Memory B cell (primary cell): ENCODE data around the gene B4GAT1.
"Not testable (repeated sequence)": the region's sequence is repeated elsewhere in the genome, so short reads cannot be mapped to it uniquely, and the experiment has no call there.

Source experiments
- ATAC-seq: fragments of 150-1000 bp; cut with Tn5 transposase; 2 replicates; pipeline ENCODE4 v1.10.0; 2021; ENCODE audit warnings: low read depth, mild to moderate bottlenecking, moderate library complexity
- DNase-seq, 2 donors: peaks; one replicate each; pipeline ENCODE4 v3.0.0; 2022; ENCODE audit warnings: low spot score in 2 of 2
- H3K27ac Mint-ChIP-seq: one replicate; pipeline ENCODE4 v1.8.0; 2022; ENCODE audit warnings: mild to moderate bottlenecking, moderate library complexity, mixed read lengths
- H3K27me3 Mint-ChIP-seq: one replicate; pipeline ENCODE4 v1.8.0; 2022; ENCODE audit warnings: mixed read lengths
- H3K36me3 Mint-ChIP-seq: one replicate; pipeline ENCODE4 v1.8.0; 2022; ENCODE audit warnings: mild to moderate bottlenecking, mixed read lengths
- H3K4me1 Mint-ChIP-seq: one replicate; pipeline ENCODE4 v1.8.0; 2022; ENCODE audit warnings: mixed read lengths
- H3K4me3 Mint-ChIP-seq: one replicate; pipeline ENCODE4 v1.8.0; 2022; ENCODE audit warnings: mild to moderate bottlenecking, moderate library complexity, mixed read lengths
- H3K9me3 Mint-ChIP-seq: one replicate; pipeline ENCODE4 v1.8.0; 2022; ENCODE audit warnings: mixed read lengths

The B4GAT1 gene

GRCh38 chr11:66327171-66328030, 20.0 kb downstream of the B4GAT1 start:
- Mint-ChIP-seq H3K4me1 (peaks cover 20% of the 10 kb centered on the region), H3K4me3 (no peak overlapping the region), H3K27ac (no peak overlapping the region), H3K27me3 (peaks cover 4% of the 10 kb centered on the region), H3K9me3 (no peaks in the 10 kb centered on the region), H3K36me3 (no peaks in the 10 kb centered on the region)
- no peak for DNase-seq
- ATAC-seq: no peak

DNA sequence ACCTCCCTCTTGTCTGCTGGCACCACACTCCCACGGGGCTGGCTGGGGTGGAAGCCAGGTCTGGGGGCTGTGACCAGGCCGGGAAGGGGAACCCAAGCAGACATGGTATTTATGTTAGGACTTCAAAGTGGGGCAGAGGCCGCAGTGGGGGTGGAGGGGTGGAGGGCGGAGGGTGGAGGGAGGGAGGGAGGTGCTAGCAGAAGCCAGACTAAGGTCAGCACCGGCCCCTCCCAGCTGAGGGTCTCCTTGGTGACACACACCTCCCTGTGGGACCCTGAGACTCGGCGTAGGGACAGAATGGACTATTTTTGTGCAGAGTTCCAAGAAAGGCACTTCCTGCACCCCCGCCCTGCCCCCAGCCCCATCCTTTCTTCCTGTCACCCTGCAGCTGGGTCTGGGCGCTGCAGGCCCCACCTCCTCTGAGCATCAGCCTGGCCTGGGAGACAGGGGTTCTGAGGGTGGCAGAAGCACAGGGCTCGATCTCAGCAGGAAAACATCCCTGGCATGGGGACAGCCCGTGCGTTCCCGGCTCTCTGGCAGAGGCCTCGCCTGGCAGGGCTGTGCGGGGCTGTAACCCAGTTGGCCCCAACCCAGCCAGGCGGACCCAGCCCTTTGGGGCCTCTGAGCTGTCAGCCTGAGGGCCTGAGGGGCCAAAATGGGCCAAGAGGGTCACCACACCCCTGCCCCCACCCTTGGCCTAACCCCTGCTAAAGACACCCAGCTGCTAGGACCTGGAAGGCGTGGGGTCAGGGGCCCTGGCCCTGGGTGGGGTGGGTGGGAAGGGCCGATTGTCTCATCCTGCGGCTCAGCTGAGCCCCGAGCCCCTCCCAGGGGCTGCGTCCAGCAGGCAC, 20.9 kb downstream of the B4GAT1 start:
- Mint-ChIP-seq H3K36me3 (no peaks in the 10 kb centered on the region), H3K4me1 (peaks cover 20% of the 10 kb centered on the region), H3K27me3 (peaks cover 4% of the 10 kb centered on the region), H3K4me3 (no peak overlapping the region), H3K9me3 (no peaks in the 10 kb centered on the region), H3K27ac (no peak overlapping the region)
- DNase-seq (no peak), ATAC-seq (no peak)

DNA sequence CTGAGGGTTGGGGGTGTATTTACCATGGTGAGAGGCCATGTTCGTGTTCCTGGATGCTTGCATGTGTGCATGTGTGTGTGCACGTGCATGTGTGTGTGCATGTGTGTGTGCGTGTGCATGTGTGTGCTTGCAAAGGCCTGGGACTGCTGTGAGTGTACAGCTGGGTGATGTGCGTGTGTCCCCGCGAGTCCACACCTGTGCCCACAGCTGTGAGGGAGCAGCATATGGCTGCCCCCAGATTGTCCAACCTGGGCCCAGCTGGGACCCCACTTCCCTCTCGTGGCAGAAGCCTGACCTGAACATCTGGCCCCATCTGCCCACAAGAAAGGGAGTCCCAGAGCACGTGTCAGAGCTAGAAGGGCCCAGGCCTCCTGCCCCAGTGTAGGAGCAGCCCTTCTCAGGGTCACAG, 22.2 kb downstream of the B4GAT1 start:
- peaks cover 20% of the 10 kb centered on the region for H3K4me1 Mint-ChIP-seq
- H3K4me3 Mint-ChIP-seq: no peak overlapping the region
- DNase-seq: no peak
- no peaks in the 10 kb centered on the region for H3K9me3 Mint-ChIP-seq
- ATAC-seq: no peak
- peaks cover 4% of the 10 kb centered on the region for H3K27me3 Mint-ChIP-seq
- H3K36me3 Mint-ChIP-seq: no peaks in the 10 kb centered on the region
- H3K27ac Mint-ChIP-seq: no peak overlapping the region

DNA sequence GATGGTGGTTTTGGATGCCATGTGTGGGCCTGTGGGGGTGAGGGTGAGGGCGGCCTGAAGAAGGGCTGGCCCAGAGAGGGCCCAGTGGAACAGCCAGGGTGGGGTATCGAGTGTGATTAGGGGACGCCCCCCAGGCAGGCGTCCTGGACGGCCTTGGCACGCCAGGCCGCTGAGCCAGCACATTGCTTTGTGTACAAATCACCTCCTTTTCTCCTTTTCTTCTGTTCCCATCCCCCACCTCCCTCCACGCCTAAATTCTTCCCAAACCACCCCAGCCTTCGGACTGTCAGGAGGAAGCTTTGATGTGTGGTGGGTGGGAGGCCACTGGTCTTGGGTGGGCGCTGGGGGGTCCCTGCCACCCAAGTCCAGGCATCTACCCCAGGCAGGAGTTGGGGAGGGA, 22.8 kb downstream of the B4GAT1 start:
- no peaks in the 10 kb centered on the region for H3K36me3 Mint-ChIP-seq
- no peak overlapping the region for H3K27ac Mint-ChIP-seq
- no peak overlapping the region for H3K4me3 Mint-ChIP-seq
- ATAC-seq: no peak
- H3K9me3 Mint-ChIP-seq: no peaks in the 10 kb centered on the region
- H3K27me3 Mint-ChIP-seq: peaks cover 2% of the 10 kb centered on the region
- no peak for DNase-seq
- H3K4me1 Mint-ChIP-seq: peaks cover 20% of the 10 kb centered on the region

- H3K27ac Mint-ChIP-seq: no peak overlapping the region
- ATAC-seq (no peak), DNase-seq (no peak)
- no peak overlapping the region for H3K4me3 Mint-ChIP-seq
- peaks cover 2% of the 10 kb centered on the region for H3K27me3 Mint-ChIP-seq
- no peaks in the 10 kb centered on the region for H3K36me3 Mint-ChIP-seq
- H3K4me1 Mint-ChIP-seq: peaks cover 26% of the 10 kb centered on the region
- H3K9me3 Mint-ChIP-seq: no peaks in the 10 kb centered on the region
Observed at GRCh38 chr11:66323684-66324083, 23.7 kb downstream of the B4GAT1 start.

- H3K36me3 Mint-ChIP-seq: no peaks in the 10 kb centered on the region
- ATAC-seq: no peak
- H3K4me1 Mint-ChIP-seq: peaks cover 28% of the 10 kb centered on the region
- H3K4me3 Mint-ChIP-seq: no peak overlapping the region
- DNase-seq: no peak
- H3K27ac Mint-ChIP-seq: no peak overlapping the region
- H3K27me3 Mint-ChIP-seq: peaks cover 2% of the 10 kb centered on the region
- no peaks in the 10 kb centered on the region for H3K9me3 Mint-ChIP-seq
Observed at GRCh38 chr11:66322732-66323427, 24.5 kb downstream of the B4GAT1 start.

GRCh38 chr11:66321606-66322005, 25.8 kb downstream of the B4GAT1 start:
- ATAC-seq (no peak), DNase-seq (no peak)
- Mint-ChIP-seq H3K4me1 (peaks cover 28% of the 10 kb centered on the region), H3K27ac (no peak overlapping the region), H3K4me3 (no peak overlapping the region), H3K36me3 (no peaks in the 10 kb centered on the region), H3K27me3 (no peaks in the 10 kb centered on the region), H3K9me3 (no peaks in the 10 kb centered on the region)

DNA sequence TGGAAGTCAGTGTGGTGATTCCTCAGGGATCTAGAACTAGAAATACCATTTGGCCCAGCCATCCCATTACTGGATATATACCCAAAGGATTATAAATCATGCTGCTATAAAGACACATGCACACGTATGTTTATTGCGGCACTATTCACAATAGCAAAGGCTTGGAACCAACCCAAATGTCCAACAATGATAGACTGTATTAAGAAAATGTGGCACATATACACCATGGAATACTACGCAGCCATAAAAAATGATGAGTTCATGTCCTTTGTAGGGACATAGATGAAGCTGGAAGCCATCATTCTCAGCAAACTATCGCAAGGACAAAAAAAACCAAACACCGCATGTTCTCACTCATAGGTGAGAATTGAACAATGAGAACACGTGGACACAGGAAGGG, 26.7 kb downstream of the B4GAT1 start:
- H3K27ac Mint-ChIP-seq, H3K36me3 Mint-ChIP-seq, H3K27me3 Mint-ChIP-seq, H3K4me3 Mint-ChIP-seq, ATAC-seq, H3K9me3 Mint-ChIP-seq, DNase-seq: not testable (repeated sequence)
- peaks cover 24% of the 10 kb centered on the region for H3K4me1 Mint-ChIP-seq

- H3K9me3 Mint-ChIP-seq, H3K27ac Mint-ChIP-seq, DNase-seq, ATAC-seq, H3K4me3 Mint-ChIP-seq, H3K27me3 Mint-ChIP-seq, H3K36me3 Mint-ChIP-seq: not testable (repeated sequence)
- H3K4me1 Mint-ChIP-seq: peaks cover 24% of the 10 kb centered on the region
Observed at GRCh38 chr11:66320289-66320688, 27.1 kb downstream of the B4GAT1 start.

DNA sequence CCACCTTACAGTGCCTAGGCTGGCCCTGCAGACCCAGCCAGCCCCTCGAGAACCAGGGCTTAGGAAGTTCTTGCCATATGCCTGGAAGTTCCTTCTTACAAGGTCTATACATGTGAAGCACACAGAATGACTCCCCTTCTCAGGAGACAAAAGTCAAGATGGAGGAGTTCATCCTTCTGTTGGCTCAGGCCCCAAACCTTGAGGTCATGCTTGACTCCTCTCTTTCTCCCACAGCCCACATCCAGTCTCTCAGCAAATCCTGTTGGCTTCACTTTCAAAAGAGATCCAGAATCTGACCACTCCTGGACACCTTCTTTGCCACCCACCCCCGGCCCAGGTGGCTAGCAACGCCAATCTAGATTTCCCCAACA, 28.8 kb downstream of the B4GAT1 start:
- Mint-ChIP-seq H3K4me3 (peak overlapping the region; percentile 37), H3K27me3 (no peaks in the 10 kb centered on the region), H3K4me1 (peaks cover 27% of the 10 kb centered on the region), H3K36me3 (no peaks in the 10 kb centered on the region), H3K27ac (peak overlapping the region; percentile 92), H3K9me3 (no peaks in the 10 kb centered on the region)
- DNase-seq: no peak
- no peak for ATAC-seq

DNA sequence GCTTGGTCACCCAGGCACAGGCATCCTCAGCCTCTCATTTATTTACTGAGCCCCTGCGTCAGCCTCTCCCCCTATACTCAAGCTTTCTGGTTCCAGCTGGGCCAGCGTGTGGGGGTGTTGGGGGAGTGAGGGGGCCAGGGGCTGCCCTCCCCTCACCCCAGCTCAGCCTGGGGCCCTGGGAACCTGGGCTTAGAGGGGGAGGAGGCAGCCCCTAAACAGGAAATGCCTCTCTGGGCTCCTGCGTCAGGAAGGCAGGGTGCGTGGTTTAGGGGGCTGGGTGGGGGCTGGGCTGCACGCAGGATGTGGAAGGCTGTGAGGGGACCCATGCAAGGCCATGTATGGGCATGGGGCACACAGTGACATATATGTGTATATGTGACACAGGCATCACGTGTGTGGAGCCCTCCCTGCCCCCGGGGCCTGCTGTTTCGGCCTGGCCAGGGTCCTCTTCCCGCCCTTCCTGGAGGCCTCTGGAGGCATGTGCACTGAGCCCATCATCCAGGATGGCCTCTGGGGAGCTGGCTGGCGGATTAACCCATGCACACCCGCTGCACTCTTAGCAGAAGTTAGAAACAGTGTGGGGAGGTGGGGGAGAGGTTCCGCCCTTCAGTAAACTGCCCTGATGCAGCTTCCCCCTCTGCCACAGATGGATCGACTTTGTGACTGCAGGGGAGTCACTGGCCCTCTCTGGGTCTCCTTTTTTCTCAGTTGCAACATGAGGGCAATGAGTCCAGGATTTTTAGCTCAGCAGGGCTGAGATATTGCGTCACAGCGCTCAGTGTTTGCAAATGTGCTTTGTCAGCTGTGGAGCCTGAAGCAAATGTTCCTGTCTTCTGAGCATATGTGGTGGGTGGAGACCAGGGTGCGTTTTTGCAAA, 29.5 kb downstream of the B4GAT1 start:
- Mint-ChIP-seq H3K27ac (peak overlapping the region; percentile 92), H3K27me3 (no peaks in the 10 kb centered on the region), H3K4me1 (peaks cover 24% of the 10 kb centered on the region), H3K36me3 (no peaks in the 10 kb centered on the region), H3K4me3 (peak overlapping the region; percentile 72), H3K9me3 (no peaks in the 10 kb centered on the region)
- DNase-seq (no peak), ATAC-seq (peak; percentile 78)

DNA sequence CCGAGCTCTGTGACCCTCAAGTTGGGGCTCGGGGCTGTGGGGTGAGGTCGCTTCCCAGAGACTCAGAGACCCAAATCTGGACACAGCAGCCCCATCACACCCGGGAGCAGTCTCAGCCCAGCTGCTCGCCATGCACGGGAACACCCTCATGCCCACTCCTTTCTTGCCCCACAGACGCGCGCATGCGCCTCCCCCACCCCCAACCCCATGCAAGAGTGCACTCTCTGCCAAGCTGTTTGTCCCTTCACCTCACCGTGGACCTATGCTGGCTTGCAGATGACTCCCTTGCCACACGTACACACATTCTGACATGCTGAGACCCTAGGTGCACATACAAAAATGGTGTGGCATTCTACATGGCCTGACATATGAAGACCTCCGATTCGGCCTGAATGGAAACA, 30.1 kb downstream of the B4GAT1 start:
- peak overlapping the region; percentile 72 for H3K4me3 Mint-ChIP-seq
- DNase-seq (peak; percentile 31 to 44), ATAC-seq (peak; percentile 6)
- peak overlapping the region; percentile 92 for H3K27ac Mint-ChIP-seq
- H3K36me3 Mint-ChIP-seq: no peaks in the 10 kb centered on the region
- H3K9me3 Mint-ChIP-seq: no peaks in the 10 kb centered on the region
- peaks cover 24% of the 10 kb centered on the region for H3K4me1 Mint-ChIP-seq
- no peaks in the 10 kb centered on the region for H3K27me3 Mint-ChIP-seq

DNA sequence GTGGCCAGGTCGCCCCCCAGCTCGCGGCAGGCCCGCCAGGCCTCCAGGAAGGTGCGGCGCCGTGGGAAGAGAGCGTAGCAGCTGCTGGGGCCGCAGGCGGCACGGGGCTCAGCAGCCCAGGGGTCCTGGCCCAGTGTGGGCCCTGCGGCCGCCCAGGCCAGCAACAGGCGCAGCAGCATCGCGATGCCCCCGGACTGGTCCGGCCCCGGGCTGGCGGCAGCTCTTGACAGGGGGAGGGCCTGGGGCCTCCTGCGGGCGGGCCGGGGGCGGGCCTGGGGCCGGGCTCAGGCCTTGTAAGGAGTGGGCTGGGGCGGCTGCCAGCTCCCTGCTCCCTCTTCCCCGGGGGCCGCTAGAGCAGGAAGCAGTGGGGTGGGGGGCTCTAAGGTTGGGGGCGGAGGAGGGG, 30.6 kb downstream of the B4GAT1 start, which contains the start of gene CD248:
Gene CD248 (minus strand): TSS at position 196 of the 403 bp plus-strand sequence. CDS start 17 bp downstream, at position 179.
- Mint-ChIP-seq H3K4me1 (peaks cover 24% of the 10 kb centered on the region), H3K9me3 (no peaks in the 10 kb centered on the region), H3K27ac (peak within 1 kb of the TSS; percentile 92), H3K36me3 (no peaks in the 10 kb centered on the region), H3K27me3 (no peaks in the 10 kb centered on the region), H3K4me3 (peak within 1 kb of the TSS; percentile 72)
- no peak for DNase-seq
- no peak for ATAC-seq
